Body of pancreas (tissue), 4 donors: ENCODE data around the gene CLOCK. TPM values are rescaled to one million over a fixed set of nuclear protein-coding genes. Genes with fewer than 3 reads are reported as not detected.

Source experiments
- ATAC-seq: fragments of 150-250 bp; one replicate; pipeline ENCODE4 v1.9.1; 2016
- DNase-seq, 4 donors: peaks; one replicate each; pipeline ENCODE4 v3.0.0-alpha.2; 2019
- H3K27ac ChIP-seq, 4 donors: fragments of 200-600 bp; sonication (generic); 1 replicate in 3 of 4; 2 replicates in 1 of 4; pipeline versions ENCODE4 v1.5.1 to v1.6.1; 2016 to 2019; ENCODE audit warnings: mild to moderate bottlenecking in 1 of 4, mixed read lengths in 1 of 4, moderate library complexity in 1 of 4
- H3K27me3 ChIP-seq, 2 donors: fragments of 200-600 bp; sonication (generic); one replicate each; pipeline ENCODE4 v1.6.0; 2016; ENCODE audit warnings: mild to moderate bottlenecking in 1 of 2
- H3K36me3 ChIP-seq, 2 donors: fragments of 200-600 bp; sonication (generic); replicated peaks in 1 of 2; 2 replicates each; pipeline ENCODE4 v1.5.1; 2016; ENCODE audit warnings: low read depth in 2 of 2; ENCODE audit not compliant: insufficient read depth in 1 of 2
- H3K4me1 ChIP-seq: fragments of 200-600 bp; sonication (generic); one replicate; pipeline ENCODE4 v1.6.0; 2016
- H3K4me3 ChIP-seq, 2 donors: fragments of 200-600 bp; sonication (generic); 1 replicate in 1 of 2; 2 replicates in 1 of 2; pipeline ENCODE4 v1.5.1; 2016 to 2019
- H3K9me3 ChIP-seq, 3 donors: fragments of 200-600 bp; sonication (generic); 1 replicate in 2 of 3; 2 replicates in 1 of 3; pipeline ENCODE4 v1.5.1; 2016
- CTCF ChIP-seq, 7 experiments: fragments of 450-650 bp in 4 of 7; fragments of 200-600 bp in 3 of 7; sonication (generic) in 3 of 7; IDR thresholded peaks; one replicate each; pipeline ENCODE4 v1.5.1; 2016 to 2019; ENCODE audit warnings: antibody characterized with exemption in 7 of 7
- POLR2A ChIP-seq, 3 donors: fragments of 450-650 bp; IDR thresholded peaks; one replicate each; pipeline ENCODE4 v1.6.1; 2016; ENCODE audit warnings: antibody characterized with exemption in 3 of 3, mild to moderate bottlenecking in 2 of 3
- WGBS, 2 donors: methylation state at CpG; one replicate each; pipeline ENCODE4 v1.1.5; 2017; 5-methylcytosine and 5-hydroxymethylcytosine counted together
- intact Hi-C: fragments of 100-400 bp; cut with DNase I; formaldehyde crosslinking; loops from one replicate; pipeline ENCODE4 v1.15.1; 2023
- total RNA-seq, 2 donors: library from RNA; depleted of rRNA; stranded (reverse); fragments of >200 nt; gene quantifications; one replicate each; pipeline ENCODE4 v1.1.0, GENCODE V29; 2016

The CLOCK gene
- total RNA-seq, 2 donors from 2014 or later = 6.3 to 13.7 TPM

- DNase-seq (no peak), ATAC-seq (no peak)
- no peaks in the 10 kb centered on the region for H3K36me3 ChIP-seq
- no peak for TF ChIP-seq POLR2A (IDR thresholded peaks at IDR 0.05)
- no peak for TF ChIP-seq CTCF (IDR thresholded peaks at IDR 0.05)
- no peak overlapping the region for H3K4me3 ChIP-seq
- H3K27me3 ChIP-seq = no peaks in the 10 kb centered on the region
- no peak overlapping the region for H3K27ac ChIP-seq
- H3K9me3 ChIP-seq = peaks cover 0 to 12% (median 0%) of the 10 kb centered on the region in 3 donors
- intact Hi-C loops = no loop called here
- no peaks in the 10 kb centered on the region for H3K4me1 ChIP-seq
Measured at GRCh38 chr4:55578341-55579010, 31.8 kb upstream of the CLOCK start.

GRCh38 chr4:55575513-55575912 lies 28.8 kb upstream of the CLOCK start:
- WGBS, 2 donors = 44 to 50% methylated on average over 1 of the region's 1 CpG

GRCh38 chr4:55574252-55574651 lies 27.5 kb upstream of the CLOCK start:
- intact Hi-C loops = no loop called here
- Histone ChIP-seq H3K27me3 (no peaks in the 10 kb centered on the region), H3K4me1 (no peaks in the 10 kb centered on the region), H3K27ac (no peak overlapping the region), H3K36me3 (no peaks in the 10 kb centered on the region), H3K9me3 (peaks cover 0 to 12% (median 0%) of the 10 kb centered on the region in 3 donors), H3K4me3 (no peak overlapping the region)
- 40 to 45% methylated on average over 1 of the region's 1 CpG for WGBS, 2 donors
- ATAC-seq (no peak), DNase-seq (no peak)
- no peak for TF ChIP-seq POLR2A (IDR thresholded peaks at IDR 0.05)
- no peak for TF ChIP-seq CTCF (IDR thresholded peaks at IDR 0.05)

More at GRCh38 chr4:55575513-55575912, 28.8 kb upstream of the CLOCK start:
- Histone ChIP-seq H3K36me3 (no peaks in the 10 kb centered on the region), H3K27me3 (no peaks in the 10 kb centered on the region), H3K27ac (no peak overlapping the region), H3K9me3 (peaks cover 0 to 12% (median 0%) of the 10 kb centered on the region in 3 donors), H3K4me1 (no peaks in the 10 kb centered on the region), H3K4me3 (no peak overlapping the region)
- intact Hi-C loops = no loop called here
- TF ChIP-seq POLR2A (IDR thresholded peaks at IDR 0.05) = no peak
- no peak for TF ChIP-seq CTCF (IDR thresholded peaks at IDR 0.05)
- ATAC-seq = no peak
- no peak for DNase-seq

- peaks cover 0 to 12% (median 0%) of the 10 kb centered on the region in 3 donors for H3K9me3 ChIP-seq
- DNase-seq = no peak
- intact Hi-C loops = no loop called here
- no peaks in the 10 kb centered on the region for H3K36me3 ChIP-seq
- H3K4me1 ChIP-seq = no peaks in the 10 kb centered on the region
- H3K27ac ChIP-seq = no peak overlapping the region
- 59 to 77% methylated on average over 3 of the region's 3 CpGs for WGBS, 2 donors
- ATAC-seq = no peak
- TF ChIP-seq POLR2A (IDR thresholded peaks at IDR 0.05) = no peak
- no peaks in the 10 kb centered on the region for H3K27me3 ChIP-seq
- H3K4me3 ChIP-seq = no peak overlapping the region
Measured at GRCh38 chr4:55571806-55572205, 25.1 kb upstream of the CLOCK start.

GRCh38 chr4:55568905-55569504 lies 22.3 kb upstream of the CLOCK start:
- H3K4me1 ChIP-seq = no peaks in the 10 kb centered on the region
- H3K36me3 ChIP-seq = no peaks in the 10 kb centered on the region
- DNase-seq (no peak), ATAC-seq (no peak)
- H3K27me3 ChIP-seq = no peaks in the 10 kb centered on the region
- no peaks in the 10 kb centered on the region for H3K9me3 ChIP-seq
- intact Hi-C loops = no loop called here
- 39 to 40% methylated on average over 1 of the region's 1 CpG for WGBS, 2 donors
- TF ChIP-seq CTCF (IDR thresholded peaks at IDR 0.05) (no peak), POLR2A (IDR thresholded peaks at IDR 0.05) (no peak)
- H3K27ac ChIP-seq = no peak overlapping the region
- no peak overlapping the region for H3K4me3 ChIP-seq
